ENCODE data around the gene PLEKHH2.
"Not testable (repeated sequence)": the region's sequence is repeated elsewhere in the genome, so short reads cannot be mapped to it uniquely, and the experiment has no call there.

The PLEKHH2 gene

GRCh38 chr2:43717322-43717721 lies 80.3 kb downstream of the PLEKHH2 start:
- DNase-seq (ENCODE audit: low spot score), result no peak

- no peak for DNase-seq (ENCODE audit: low spot score)
Observed at GRCh38 chr2:43718530-43719124, 81.6 kb downstream of the PLEKHH2 start.

- DNase-seq (ENCODE audit: low spot score), result no peak
Observed at GRCh38 chr2:43724728-43725526, 87.9 kb downstream of the PLEKHH2 start.

- DNase-seq (ENCODE audit: low spot score), result no peak
Observed at GRCh38 chr2:43725711-43726246, 88.7 kb downstream of the PLEKHH2 start.

GRCh38 chr2:43726961-43727633 lies 90.0 kb downstream of the PLEKHH2 start:
- DNase-seq (ENCODE audit: low spot score), result not testable (repeated sequence)

GRCh38 chr2:43727634-43728014 lies 90.6 kb downstream of the PLEKHH2 start:
- no peak for DNase-seq (ENCODE audit: low spot score)

- DNase-seq (ENCODE audit: low spot score), result no peak
Observed at GRCh38 chr2:43729491-43730174, 92.6 kb downstream of the PLEKHH2 start.

- no peak for DNase-seq (ENCODE audit: low spot score)
Observed at GRCh38 chr2:43731211-43731610, 94.2 kb downstream of the PLEKHH2 start.

GRCh38 chr2:43736637-43737036 lies 99.6 kb downstream of the PLEKHH2 start:
- DNase-seq (ENCODE audit: low spot score), result no peak

- DNase-seq (ENCODE audit: low spot score), result no peak
Observed at GRCh38 chr2:43737097-43737854, 100.2 kb downstream of the PLEKHH2 start.

GRCh38 chr2:43737855-43738254 lies 100.8 kb downstream of the PLEKHH2 start:
- DNase-seq (ENCODE audit: low spot score), result no peak

GRCh38 chr2:43738257-43738656 lies 101.2 kb downstream of the PLEKHH2 start:
- no peak for DNase-seq (ENCODE audit: low spot score)

- no peak for DNase-seq (ENCODE audit: low spot score)
Observed at GRCh38 chr2:43743706-43744105, 106.6 kb downstream of the PLEKHH2 start.

- no peak for DNase-seq (ENCODE audit: low spot score)
Observed at GRCh38 chr2:43745457-43745856, 108.4 kb downstream of the PLEKHH2 start.

GRCh38 chr2:43748333-43748732 lies 111.3 kb downstream of the PLEKHH2 start:
- no peak for DNase-seq (ENCODE audit: low spot score)

GRCh38 chr2:43749583-43749982 lies 112.5 kb downstream of the PLEKHH2 start:
- DNase-seq (ENCODE audit: low spot score), result no peak

GRCh38 chr2:43751476-43751990 lies 114.5 kb downstream of the PLEKHH2 start:
- DNase-seq (ENCODE audit: low spot score), result no peak

GRCh38 chr2:43752302-43752701 lies 115.2 kb downstream of the PLEKHH2 start:
- no peak for DNase-seq (ENCODE audit: low spot score)

- DNase-seq (ENCODE audit: low spot score), result no peak
Observed at GRCh38 chr2:43754180-43754579, 117.1 kb downstream of the PLEKHH2 start.

- no peak for DNase-seq (ENCODE audit: low spot score)
Observed at GRCh38 chr2:43758739-43759138, 121.7 kb downstream of the PLEKHH2 start.

- no peak for DNase-seq (ENCODE audit: low spot score)
Observed at GRCh38 chr2:43759195-43759594, 122.1 kb downstream of the PLEKHH2 start.
